OCI-LY1 (cell line): ENCODE measurements around the gene RAPGEF4.
A peak's percentile ranks its signal among the peaks of the same experiment; 100 is the strongest.

Source experiments
- H2AFZ ChIP-seq: fragments of 200-600 bp; sonication (generic), shearing (Covaris generic); 2 replicates; pipeline ENCODE4 v1.6.0; 2014; ENCODE audit warnings: antibody characterized with exemption, mild to moderate bottlenecking, low read length
- H3F3A ChIP-seq: fragments of 200-600 bp; sonication (generic), shearing (Covaris generic); 2 replicates; pipeline ENCODE4 v1.6.0; 2014; ENCODE audit warnings: mild to moderate bottlenecking, antibody characterized with exemption, low read length, moderate library complexity; ENCODE audit not compliant: insufficient read depth
- H3K27ac ChIP-seq: fragments of 200-600 bp; sonication (generic); 2 replicates; pipeline ENCODE4 v1.5.1; 2014; ENCODE audit warnings: low read length, mixed run types, mild to moderate bottlenecking, low read depth; ENCODE audit not compliant: poor library complexity, severe bottlenecking
- H3K27me3 ChIP-seq: fragments of 200-600 bp; sonication (generic); 2 replicates; pipeline ENCODE4 v1.6.0; 2014; ENCODE audit warnings: antibody characterized with exemption, mild to moderate bottlenecking, low read length, moderate library complexity; ENCODE audit not compliant: insufficient read depth
- H3K36me3 ChIP-seq: fragments of 200-600 bp; sonication (generic); 2 replicates; pipeline ENCODE4 v1.6.1; 2014; ENCODE audit warnings: mild to moderate bottlenecking, antibody characterized with exemption, low read length, moderate library complexity, mixed read lengths; ENCODE audit not compliant: insufficient read depth
- H3K4me1 ChIP-seq: fragments of 200-600 bp; sonication (generic); 2 replicates; pipeline ENCODE4 v1.5.1; 2014; ENCODE audit warnings: mild to moderate bottlenecking, low read length, moderate library complexity; ENCODE audit not compliant: insufficient read depth, severe bottlenecking
- H3K4me2 ChIP-seq: fragments of 200-600 bp; sonication (generic), shearing (Covaris generic); 2 replicates; pipeline ENCODE4 v1.6.1; 2014; ENCODE audit warnings: low read length
- H3K4me3 ChIP-seq: fragments of 200-600 bp; sonication (generic); 2 replicates; pipeline ENCODE4 v1.5.1; 2014; ENCODE audit warnings: low read length, low read depth, mild to moderate bottlenecking, mixed read lengths; ENCODE audit not compliant: poor library complexity, severe bottlenecking
- H3K79me2 ChIP-seq: fragments of 200-600 bp; shearing (Covaris generic); 2 replicates; pipeline ENCODE4 v1.6.1; 2016; ENCODE audit warnings: mixed run types, low read length, mixed read lengths; ENCODE audit not compliant: insufficient read depth
- H3K9ac ChIP-seq: fragments of 200-600 bp; sonication (generic), shearing (Covaris generic); 2 replicates; pipeline ENCODE4 v1.6.1; 2014; ENCODE audit warnings: mild to moderate bottlenecking, low read length, mixed read lengths
- H3K9me2 ChIP-seq: fragments of 200-600 bp; sonication (generic), shearing (Covaris generic); 2 replicates; pipeline ENCODE4 v1.6.1; 2014; ENCODE audit warnings: low read depth, mild to moderate bottlenecking, low read length, mixed read lengths
- H3K9me3 ChIP-seq: fragments of 200-600 bp; shearing (Covaris generic); 2 replicates; pipeline ENCODE4 v1.6.1; 2014; ENCODE audit warnings: low read length, mixed read lengths
- H4K20me1 ChIP-seq: fragments of 200-600 bp; sonication (generic), shearing (Covaris generic); 2 replicates; pipeline ENCODE4 v1.6.0; 2016; ENCODE audit warnings: mild to moderate bottlenecking, low read length; ENCODE audit not compliant: insufficient read depth
- CTCF ChIP-seq: fragments of 200-600 bp; sonication (generic), shearing (Covaris generic); IDR thresholded peaks from 2 replicates; pipeline ENCODE4 v1.5.1; 2017; ENCODE audit warnings: mild to moderate bottlenecking, antibody characterized with exemption, low read length, moderate library complexity, mixed read lengths
- EZH2 ChIP-seq: fragments of 200-600 bp; sonication (generic), shearing (Covaris generic); IDR thresholded peaks from 2 replicates; pipeline ENCODE4 v1.8.0; 2017; ENCODE audit warnings: borderline replicate concordance, mixed run types, mild to moderate bottlenecking, antibody characterized with exemption, low read length, moderate library complexity, mixed read lengths

Gene RAPGEF4

GRCh38 chr2:172931256-172931894 lies 195.7 kb downstream of the RAPGEF4 start:
- H3K4me2 ChIP-seq = no peak overlapping the region
- TF ChIP-seq CTCF (no peak), EZH2 (no peak)
- H3F3A ChIP-seq = no peaks in the 10 kb centered on the region
- no peak overlapping the region for H2AFZ ChIP-seq
- H3K9me3 ChIP-seq = no peaks in the 10 kb centered on the region
- no peaks in the 10 kb centered on the region for H3K79me2 ChIP-seq
- H3K9me2 ChIP-seq = no peaks in the 10 kb centered on the region
- no peak overlapping the region for H3K9ac ChIP-seq
- no peaks in the 10 kb centered on the region for H4K20me1 ChIP-seq
- no peaks in the 10 kb centered on the region for H3K4me1 ChIP-seq
- no peak overlapping the region for H3K27ac ChIP-seq
- H3K4me3 ChIP-seq = no peak overlapping the region
- H3K36me3 ChIP-seq = no peaks in the 10 kb centered on the region
- no peaks in the 10 kb centered on the region for H3K27me3 ChIP-seq

GRCh38 chr2:172931918-172932520 lies 196.4 kb downstream of the RAPGEF4 start:
- Histone ChIP-seq H3K4me1 (no peaks in the 10 kb centered on the region), H3K4me3 (no peak overlapping the region), H3K9me3 (no peaks in the 10 kb centered on the region), H3K27ac (no peak overlapping the region), H3K9ac (no peak overlapping the region), H3K9me2 (no peaks in the 10 kb centered on the region), H3K36me3 (no peaks in the 10 kb centered on the region), H3F3A (no peaks in the 10 kb centered on the region), H3K4me2 (no peak overlapping the region), H3K27me3 (no peaks in the 10 kb centered on the region), H3K79me2 (no peaks in the 10 kb centered on the region), H2AFZ (no peak overlapping the region), H4K20me1 (no peaks in the 10 kb centered on the region)
- TF ChIP-seq EZH2 = no peak
- TF ChIP-seq CTCF = peak; percentile 73

GRCh38 chr2:172937884-172938712 lies 202.5 kb downstream of the RAPGEF4 start:
- TF ChIP-seq EZH2 = no peak
- TF ChIP-seq CTCF = no peak
- Histone ChIP-seq H3K4me1 (no peaks in the 10 kb centered on the region), H3K9ac (no peak overlapping the region), H3K27ac (no peak overlapping the region), H3K9me2 (no peaks in the 10 kb centered on the region), H2AFZ (no peak overlapping the region), H3K79me2 (no peaks in the 10 kb centered on the region), H3K9me3 (no peaks in the 10 kb centered on the region), H3F3A (no peaks in the 10 kb centered on the region), H4K20me1 (no peaks in the 10 kb centered on the region), H3K4me2 (no peak overlapping the region), H3K4me3 (no peak overlapping the region), H3K27me3 (no peaks in the 10 kb centered on the region), H3K36me3 (no peaks in the 10 kb centered on the region)
